ENCODE measurements around the gene RAB33B. TPM values are rescaled to one million over a fixed set of nuclear protein-coding genes. Genes with fewer than 3 reads are reported as not detected.

Gene RAB33B
- total and polyA plus RNA-seq, 2 of the 8 experiments (the other 6 are each of a cell fraction or from before 2014, with no cell fraction given) = 4.2 to 8.7 TPM

DNA sequence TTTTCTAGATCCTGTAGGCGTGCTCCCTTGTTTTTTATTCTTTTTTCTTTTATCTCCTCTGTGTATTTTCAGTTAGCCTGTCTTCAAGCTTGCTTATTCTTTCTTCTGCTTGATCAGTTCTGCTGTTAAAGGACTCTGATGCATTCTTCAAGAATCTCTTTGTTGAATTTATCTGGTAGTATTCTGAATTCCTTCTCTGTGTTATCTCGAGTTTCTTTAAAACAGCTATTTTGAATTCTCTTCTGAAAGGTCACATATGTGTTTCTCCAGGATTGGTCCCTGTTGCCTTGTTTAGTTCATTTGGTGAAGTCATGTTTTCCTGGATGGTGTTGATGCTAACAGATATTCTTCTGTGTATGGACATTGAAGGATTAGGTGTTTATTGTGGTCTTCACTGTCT lies 15.3 kb downstream of the RAB33B start:
- H3K36me3 ChIP-seq (ENCODE audit: control insufficient read depth in 2 of 4, insufficient read depth in 4 of 4, low read length in 3 of 4) = peaks cover 0 to 13% (median 8%) of the 10 kb centered on the region in 4 experiments; a peak in 5 of 8 replicates
- peaks cover 11% of the 10 kb centered on the region; the same call in 1 of the 2 replicates for H3K79me1 ChIP-seq (ENCODE audit: low read depth, low read length)
- H3K23me2 ChIP-seq (ENCODE audit: low read depth, low read length) = no peaks in the 10 kb centered on the region
- H4K8ac ChIP-seq (ENCODE audit: extremely low read depth, insufficient read depth, low read length) = no peak overlapping the region
- H3K27ac ChIP-seq (ENCODE audit: low read depth, low read length) = no peak overlapping the region
- DNase-seq (ENCODE audit: low read depth in 1 of 2, low spot score in 2 of 2) = no peak
- 86% methylated on average over 2 of the region's 2 CpGs; no CpG with 5 or more reads in 1 of the 2 experiments for WGBS, 2 experiments (ENCODE audit: extremely low coverage in 1 of 2, insufficient coverage in 1 of 2, insufficient read length in 1 of 2, insufficient replicate concordance in 2 of 2, low coverage in 1 of 2, low lambda C conversion rate in 2 of 2, missing lambda C conversion rate in 1 of 2)
- no peak overlapping the region for H3K23ac ChIP-seq (ENCODE audit: insufficient read length)
- H2BK15ac ChIP-seq (ENCODE audit: low read length) = no peak overlapping the region
- H4K91ac ChIP-seq (replicated peaks; ENCODE audit: insufficient read length, low read length) = no peak overlapping the region
- H2AFZ ChIP-seq (ENCODE audit: low read length) = no peak overlapping the region
- H2BK120ac ChIP-seq (replicated peaks; ENCODE audit: low read depth, low read length) = no peak overlapping the region
- peaks cover 0 to 12% of the 10 kb centered on the region in 2 experiments; a peak in 1 of 4 replicates for H3K9me3 ChIP-seq (ENCODE audit: insufficient read depth in 2 of 2, low read depth in 1 of 2, low read length in 1 of 2)
- ChIA-PET POLR2A (ENCODE audit: partially characterized antibody) (interaction anchor here (0.8 kb wide), 1 partner anchor 8 kb away, joined by 3 read pairs; no protein-coding TSS in a partner anchor), CTCF (ENCODE audit: partially characterized antibody) (interaction anchor here (1.6 to 2.5 kb wide), 3 partner anchors 8 to 28 kb away, joined by 3 to 9 read pairs (median 4); no protein-coding TSS in a partner anchor)
- H2BK20ac ChIP-seq (ENCODE audit: low read length) = no peak overlapping the region
- H3K4ac ChIP-seq (replicated peaks; ENCODE audit: insufficient read length, low read depth, low read length) = no peak overlapping the region
- no peak overlapping the region for H3K56ac ChIP-seq (replicated peaks; ENCODE audit: insufficient read length, low read depth, low read length)
- H3K4me3 ChIP-seq (ENCODE audit: extremely low read depth in 1 of 4, insufficient read depth in 2 of 4, low read depth in 3 of 4, low read length in 4 of 4) = no peak overlapping the region
- H3K9ac ChIP-seq (replicated peaks in 1 of 4; ENCODE audit: extremely low read depth in 1 of 4, low read depth in 3 of 4, low read length in 3 of 4) = no peak overlapping the region
- no peaks in the 10 kb centered on the region for H4K20me1 ChIP-seq (replicated peaks in 1 of 2; ENCODE audit: control insufficient read depth in 1 of 2, insufficient read depth in 2 of 2, low read length in 2 of 2)
- no peak for FAIRE-seq
- TF ChIP-seq RAD21 (IDR thresholded peaks at IDR 0.05 in 1 of 2, conservative IDR thresholded peaks at IDR 0.05 in 1 of 2; ENCODE audit: low read depth in 2 of 2, low read length in 2 of 2) (no peak), CHD2 (IDR thresholded peaks at IDR 0.05; ENCODE audit: low read length) (no peak), KDM1A (IDR thresholded peaks at IDR 0.05; ENCODE audit: borderline replicate concordance, low read length) (no peak), SIN3A (conservative IDR thresholded peaks at IDR 0.05 in 1 of 2, IDR thresholded peaks at IDR 0.05 in 1 of 2; ENCODE audit: low read depth in 1 of 2, low read length in 2 of 2) (no peak), SP1 (IDR thresholded peaks at IDR 0.05; ENCODE audit: low read depth, low read length) (no peak), RXRA (IDR thresholded peaks at IDR 0.05; ENCODE audit: insufficient read depth, low read depth, low read length) (no peak), GABPA (IDR thresholded peaks at IDR 0.05; ENCODE audit: borderline replicate concordance, insufficient read depth, low read length) (no peak), BCL11A (IDR thresholded peaks at IDR 0.05; ENCODE audit: low read depth in 2 of 2, low read length in 2 of 2) (no peak), JUN (IDR thresholded peaks at IDR 0.05; ENCODE audit: low read depth, low read length) (no peak)
- TF ChIP-seq, protein P1, sequence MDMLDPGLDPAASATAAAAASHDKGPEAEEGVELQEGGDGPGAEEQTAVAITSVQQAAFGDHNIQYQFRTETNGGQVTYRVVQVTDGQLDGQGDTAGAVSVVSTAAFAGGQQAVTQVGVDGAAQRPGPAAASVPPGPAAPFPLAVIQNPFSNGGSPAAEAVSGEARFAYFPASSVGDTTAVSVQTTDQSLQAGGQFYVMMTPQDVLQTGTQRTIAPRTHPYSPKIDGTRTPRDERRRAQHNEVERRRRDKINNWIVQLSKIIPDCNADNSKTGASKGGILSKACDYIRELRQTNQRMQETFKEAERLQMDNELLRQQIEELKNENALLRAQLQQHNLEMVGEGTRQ (IDR thresholded peaks at IDR 0.05; ENCODE audit: low read length) = no peak
- no peaks in the 10 kb centered on the region for H3K4me1 ChIP-seq (replicated peaks in 1 of 4; ENCODE audit: control insufficient read depth in 3 of 4, insufficient read depth in 4 of 4, low read length in 3 of 4)
- H4K5ac ChIP-seq (ENCODE audit: insufficient read length, low read depth, low read length) = no peak overlapping the region
- H3K79me2 ChIP-seq (ENCODE audit: control insufficient read depth in 1 of 2, insufficient read depth in 2 of 2, low read length in 2 of 2) = peaks cover 0 to 44% of the 10 kb centered on the region in 2 experiments; a peak in 3 of 4 replicates
- H3K14ac ChIP-seq (ENCODE audit: insufficient read length) = no peak overlapping the region
- H3K27me3 ChIP-seq (replicated peaks in 1 of 4; ENCODE audit: control insufficient read depth in 3 of 4, extremely low read depth in 1 of 4, insufficient read depth in 3 of 4, low read length in 3 of 4) = no peaks in the 10 kb centered on the region
- no peak overlapping the region for H3K18ac ChIP-seq (ENCODE audit: extremely low read depth, low read length)
- H2AK5ac ChIP-seq (ENCODE audit: low read depth, low read length) = no peak overlapping the region
- H2BK5ac ChIP-seq (ENCODE audit: low read depth, low read length) = no peak overlapping the region
- H2BK12ac ChIP-seq (ENCODE audit: low read depth, low read length) = no peak overlapping the region
- no peak overlapping the region for H3K4me2 ChIP-seq (ENCODE audit: insufficient read depth in 1 of 2, low read depth in 2 of 2, low read length in 2 of 2)
